RKO (cell line): ENCODE results near the gene SMPX.
"Not testable (repeated sequence)": the region's sequence is repeated elsewhere in the genome, so short reads cannot be mapped to it uniquely, and the experiment has no call there.

Experiments used
- DNase-seq: peaks from one replicate; pipeline ENCODE4 v3.0.0-alpha.2; 2016; ENCODE audit warnings: low spot score

The SMPX gene

DNA sequence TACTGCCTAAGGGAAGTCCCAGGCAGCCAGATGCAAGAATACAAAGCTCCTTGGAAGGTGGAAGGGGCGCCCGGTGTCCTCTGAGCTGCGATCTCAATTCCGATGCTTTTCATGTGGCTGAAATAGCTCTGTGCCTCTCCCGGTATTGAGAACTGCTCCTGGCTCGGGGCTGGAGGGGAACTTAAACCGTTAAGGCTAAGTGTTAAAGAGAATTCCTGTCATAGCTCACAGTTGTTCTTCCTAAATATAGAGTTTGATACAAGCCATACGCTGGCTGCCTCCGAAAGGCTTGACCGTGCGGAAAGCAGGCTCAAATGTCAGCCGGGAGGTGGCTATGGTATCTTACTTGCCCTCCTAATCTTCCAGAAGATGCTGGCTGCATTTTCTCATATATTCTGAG lies at the start of gene SMPX:
Gene SMPX (minus strand): TSS at position 157 of the 400 bp plus-strand sequence. CDS start 3,826 bp downstream, outside the sequence.
- DNase-seq = no peak

DNA sequence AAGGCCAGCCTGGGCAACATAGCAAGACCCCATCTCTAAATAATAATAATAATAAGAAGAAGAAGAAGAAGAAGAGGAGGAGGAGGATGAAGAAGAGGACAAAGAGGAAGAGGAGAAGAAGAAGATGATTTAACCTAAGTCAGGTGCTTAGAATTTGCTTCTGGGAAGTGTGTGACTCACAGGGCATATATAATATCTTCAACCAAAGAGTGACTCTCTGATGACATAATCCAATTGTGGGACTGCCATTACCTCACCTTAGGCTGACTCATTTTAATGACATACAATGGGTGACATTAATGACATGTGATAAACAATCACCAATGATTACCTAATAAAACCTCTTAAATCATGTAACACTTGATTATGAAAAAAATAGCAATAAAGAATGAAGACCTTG lies 48.8 kb upstream of the SMPX start:
- DNase-seq = peak; percentile 65

DNA sequence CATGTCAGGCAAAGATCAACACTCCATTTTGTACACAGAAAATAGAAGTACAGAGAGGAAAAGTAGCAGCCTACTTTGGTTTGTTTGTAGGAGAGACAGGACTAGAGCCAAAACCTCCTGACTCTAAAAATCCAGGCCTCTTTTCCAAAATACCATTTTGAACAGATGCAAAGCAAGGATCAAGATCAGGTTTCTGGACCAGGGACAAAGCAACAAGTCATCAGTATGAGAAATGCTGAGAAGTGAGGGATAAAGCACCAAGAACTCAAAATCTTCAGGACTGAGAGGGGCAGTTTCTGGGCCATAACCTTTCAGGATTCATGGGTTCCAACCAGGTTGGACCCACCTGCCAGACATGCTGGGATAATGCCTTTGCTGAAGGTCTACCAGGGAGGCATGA lies 44.9 kb upstream of the SMPX start:
- DNase-seq = no peak

DNA sequence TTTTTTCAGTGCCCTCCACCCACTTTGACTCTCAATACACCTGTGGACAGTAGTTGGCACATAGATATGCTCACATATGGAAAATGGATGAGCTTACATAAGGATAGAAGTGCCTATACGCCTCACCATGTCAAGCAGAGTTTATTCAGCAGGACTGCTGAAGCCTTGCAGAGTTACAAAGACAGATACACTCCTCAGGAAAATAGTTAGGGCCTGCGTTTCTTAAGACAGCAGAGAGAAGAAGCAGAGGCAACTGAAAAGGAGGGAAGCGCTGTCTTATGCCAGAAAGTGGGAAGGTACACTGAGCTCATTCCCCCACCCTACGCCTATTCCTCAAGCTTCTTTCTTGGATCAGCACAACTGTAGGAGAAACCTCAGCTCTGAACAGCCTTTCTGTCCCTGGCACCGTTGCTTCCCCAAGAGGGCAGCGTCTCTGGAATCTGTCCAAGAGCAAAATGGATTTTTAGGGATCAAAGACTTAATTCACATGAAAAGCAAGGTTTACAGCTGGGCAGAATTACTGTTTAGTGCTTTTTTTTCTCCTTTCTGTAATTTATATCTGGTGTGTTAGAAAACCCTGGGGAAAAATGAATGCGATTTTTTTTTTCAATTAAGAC lies 44.2 kb upstream of the SMPX start:
- no peak for DNase-seq

DNA sequence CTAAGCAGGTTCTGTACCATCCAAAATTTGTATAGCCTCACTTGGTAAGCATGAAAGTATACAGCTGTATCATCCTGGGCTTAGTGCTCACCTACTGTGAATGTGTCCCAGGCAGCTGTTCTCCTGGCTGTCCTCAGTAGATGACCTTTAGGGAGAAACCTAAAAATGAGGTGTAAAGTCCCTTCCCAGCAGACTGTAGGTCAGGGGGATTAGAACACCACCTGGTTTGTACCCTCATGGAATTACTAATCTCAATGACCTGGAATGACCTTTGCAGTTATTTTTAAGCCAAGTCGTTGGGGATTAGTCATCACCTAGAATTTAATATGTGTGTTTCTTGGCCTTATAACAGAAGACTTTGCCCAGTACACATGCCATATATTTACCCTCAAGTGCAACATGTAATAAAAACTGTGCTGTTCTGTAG lies 42.4 kb upstream of the SMPX start:
- no peak for DNase-seq

DNA sequence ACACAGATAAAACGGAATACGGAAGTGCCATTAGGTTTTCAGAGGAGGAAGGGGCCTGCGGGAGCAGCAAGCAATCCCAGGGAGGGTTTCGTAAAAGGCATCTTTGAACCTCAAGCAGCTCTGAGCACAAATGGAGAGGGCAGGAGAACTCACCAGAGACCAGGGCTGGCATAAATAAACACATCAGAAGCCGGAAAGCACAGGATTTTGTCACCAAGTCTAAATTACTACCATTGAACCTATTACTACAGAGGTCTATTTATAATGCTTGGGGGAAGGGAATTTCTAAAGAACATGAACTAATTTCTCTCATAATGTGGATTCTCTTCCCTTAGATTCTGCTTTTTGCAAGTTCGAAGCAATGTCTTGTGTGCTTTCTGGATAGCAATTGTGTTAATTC lies 41.9 kb upstream of the SMPX start:
- no peak for DNase-seq

DNA sequence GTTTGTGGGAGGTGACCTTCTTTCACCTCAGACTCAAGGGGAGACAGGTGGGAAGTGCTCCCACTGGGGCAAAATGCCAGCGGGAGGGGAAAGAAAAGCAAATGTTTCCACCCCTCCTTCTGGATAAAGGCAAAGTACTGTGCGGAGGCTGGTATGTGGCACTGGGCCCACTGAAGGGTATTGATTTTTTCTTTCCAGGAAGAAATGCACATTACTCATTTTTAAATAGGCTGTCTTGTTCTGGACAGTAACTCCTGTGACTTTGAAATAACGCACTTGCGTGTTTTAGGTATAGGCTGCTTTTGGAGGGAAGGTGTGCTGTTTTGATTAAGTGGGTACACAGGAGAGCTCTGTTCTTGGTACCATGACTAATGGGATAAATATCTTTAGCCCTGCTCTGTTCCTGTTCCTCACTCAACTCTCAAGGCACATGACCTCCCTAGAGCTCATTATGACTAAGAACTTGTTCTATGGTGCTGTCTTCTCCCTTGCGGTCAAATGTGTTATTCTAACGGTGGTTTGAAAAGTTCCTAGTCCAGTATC lies 40.8 kb upstream of the SMPX start:
- DNase-seq = peak; percentile 16

DNA sequence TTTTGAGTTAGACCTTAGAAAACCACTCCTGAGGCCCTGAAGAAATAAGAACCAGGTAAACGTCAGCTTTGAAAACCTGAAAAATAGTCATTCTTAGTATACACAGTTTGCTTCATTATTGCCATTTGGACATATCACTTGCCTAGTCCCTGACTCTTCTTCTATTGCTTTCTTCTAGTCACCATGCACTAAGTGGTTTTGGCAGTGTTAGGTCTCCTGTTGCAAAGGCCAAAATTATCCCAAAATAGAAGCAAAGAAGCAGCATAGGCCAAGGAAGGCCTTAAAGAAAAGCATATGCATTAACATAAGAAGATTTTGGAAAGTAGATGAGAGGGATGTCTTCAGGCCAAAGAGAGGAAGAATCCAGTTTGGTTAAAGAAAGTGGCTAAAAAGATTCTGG lies 24.1 kb upstream of the SMPX start:
- DNase-seq = no peak

DNA sequence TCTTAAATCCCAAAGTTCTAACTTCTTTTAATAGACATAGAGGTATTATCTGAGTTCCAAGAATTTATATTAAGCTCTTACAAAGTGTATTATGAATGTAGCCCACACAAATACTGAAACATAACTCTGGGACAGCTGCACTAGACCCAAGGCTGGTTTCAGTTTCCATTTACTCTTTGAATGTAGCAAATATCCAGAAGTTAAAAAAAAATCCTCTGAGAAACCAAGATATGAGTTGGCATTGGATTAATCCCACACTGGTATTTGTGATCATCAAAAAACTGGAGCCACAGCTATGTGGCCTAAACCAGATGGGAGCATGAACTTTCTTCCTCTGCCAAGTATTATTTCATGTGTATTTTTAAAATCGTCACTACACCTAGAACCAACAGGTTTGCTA lies 23.6 kb upstream of the SMPX start:
- DNase-seq = no peak

DNA sequence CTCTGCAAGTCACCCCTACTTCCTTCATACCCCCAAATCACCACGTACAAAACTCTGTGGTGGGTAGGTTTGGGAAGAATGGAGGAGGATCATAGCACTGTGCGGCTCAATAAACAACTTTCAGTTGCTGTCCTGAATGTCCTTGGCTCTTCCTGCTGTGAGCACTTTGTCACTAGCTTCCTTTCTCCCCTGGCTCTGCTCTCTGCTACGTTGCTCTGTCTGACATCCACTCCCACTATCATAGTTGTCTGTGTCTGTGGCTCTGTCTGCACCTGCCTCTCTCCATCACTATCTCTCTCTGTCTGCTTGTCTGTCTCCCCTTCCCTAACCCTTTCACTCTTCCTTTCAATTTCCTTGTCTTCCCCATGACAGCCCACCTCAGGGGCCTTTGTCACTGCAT lies 21.2 kb upstream of the SMPX start:
- DNase-seq = no peak

DNA sequence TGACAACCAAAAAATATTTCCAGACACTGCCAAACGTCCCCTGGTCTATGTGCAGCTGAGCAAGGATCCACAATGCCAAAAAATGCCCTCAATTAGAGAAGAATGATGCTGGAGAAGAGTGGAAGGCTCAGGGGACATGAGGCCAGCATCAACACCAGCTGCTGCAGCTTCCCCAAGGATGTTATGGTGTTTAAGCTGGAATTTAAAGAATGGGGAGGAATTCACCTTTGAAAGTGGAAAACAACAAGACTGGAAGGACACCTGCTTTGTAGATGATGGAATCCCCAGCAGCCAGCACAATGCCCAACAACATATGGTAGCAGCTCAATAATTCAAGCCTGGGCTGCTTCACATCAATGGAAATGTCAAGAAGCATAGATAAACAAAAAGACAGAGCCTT lies 20.3 kb upstream of the SMPX start:
- DNase-seq = no peak

DNA sequence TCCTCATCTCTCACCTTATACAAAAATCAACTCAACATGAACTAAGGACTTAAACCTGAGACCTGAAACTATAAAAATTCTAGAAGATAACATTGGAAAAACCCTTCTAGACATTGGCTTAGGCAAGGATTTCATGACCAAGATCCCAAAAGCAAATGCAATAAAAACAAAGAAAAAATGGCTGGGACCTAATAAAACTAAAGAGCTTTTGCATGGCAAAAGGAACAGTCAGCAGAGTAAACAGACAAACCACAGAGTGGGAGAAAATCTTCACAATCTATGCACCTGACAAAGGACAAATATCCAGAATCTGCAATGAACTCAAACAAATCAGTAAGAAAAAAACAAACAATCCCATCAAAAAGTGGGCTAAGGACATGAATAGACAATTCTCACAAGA lies 17.2 kb upstream of the SMPX start:
- not testable (repeated sequence) for DNase-seq

DNA sequence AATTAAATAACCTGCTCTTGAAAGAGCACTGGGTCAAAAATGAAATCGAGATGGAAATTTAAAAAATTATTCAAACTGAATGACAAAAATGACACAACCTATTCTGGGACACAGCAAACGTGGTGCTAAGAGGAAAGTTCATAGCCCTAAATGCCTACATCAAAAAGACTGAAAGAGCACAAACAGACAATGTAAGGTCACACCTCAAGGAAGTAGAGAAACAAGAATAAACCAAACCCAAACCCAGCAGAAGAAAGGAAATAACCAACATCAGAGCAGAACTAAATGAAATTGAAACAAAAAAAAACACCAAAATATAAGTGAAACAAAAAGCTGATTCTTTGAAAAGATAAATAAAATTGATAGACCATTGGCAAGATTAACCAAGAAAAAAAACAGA lies 15.1 kb upstream of the SMPX start:
- not testable (repeated sequence) for DNase-seq

DNA sequence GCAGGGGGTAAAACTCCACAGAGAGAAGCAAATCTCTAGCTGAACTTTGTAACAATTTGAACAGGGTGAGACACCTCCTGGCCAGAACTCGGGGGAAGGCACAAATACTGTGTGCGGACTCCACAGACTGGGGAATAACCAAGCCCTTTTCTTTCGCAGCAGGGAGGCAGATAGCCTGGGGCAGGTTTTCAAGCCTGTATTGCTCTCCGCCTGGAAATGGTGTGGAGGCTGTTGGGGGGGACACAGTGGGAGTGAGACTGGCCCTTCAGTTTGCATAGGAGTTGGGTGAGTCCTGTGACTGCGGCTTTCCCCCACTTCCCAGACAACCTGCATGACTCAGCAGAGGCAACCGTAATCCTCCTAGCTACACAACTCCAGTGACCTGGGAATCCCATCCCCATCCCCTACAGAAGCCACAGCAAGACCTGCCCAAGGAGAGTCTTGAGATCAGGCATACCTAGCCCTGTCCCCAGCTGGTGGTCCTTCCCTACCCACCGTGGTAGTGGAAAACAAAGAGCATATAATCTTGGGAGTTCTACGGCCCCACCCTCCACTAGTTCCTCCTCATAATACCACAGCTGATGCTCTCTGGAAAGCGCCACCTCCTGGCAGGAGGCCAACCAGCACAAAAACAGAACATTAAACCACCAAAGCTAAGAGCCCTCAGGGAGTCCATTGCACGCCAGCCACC lies 12.9 kb upstream of the SMPX start:
- no peak for DNase-seq

DNA sequence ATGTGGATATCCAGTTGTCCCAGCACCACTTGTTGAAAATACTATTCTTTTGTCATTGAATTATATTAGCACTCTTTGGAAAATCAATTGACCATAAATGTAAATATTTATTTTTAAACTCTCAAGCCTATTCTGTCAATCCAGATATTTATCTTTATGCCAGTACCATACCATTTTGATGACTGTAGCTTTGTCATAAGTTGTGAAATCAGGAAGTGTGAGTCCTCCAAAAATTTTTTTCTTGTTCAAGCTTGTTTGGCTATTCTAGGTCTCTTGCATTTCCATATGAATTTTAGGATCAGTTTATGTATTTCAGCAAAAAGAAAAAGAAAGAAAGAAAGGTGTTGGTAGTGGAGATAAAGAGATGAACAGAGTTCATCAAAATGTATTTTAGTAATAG lies 8.2 kb upstream of the SMPX start:
- DNase-seq = no peak

DNA sequence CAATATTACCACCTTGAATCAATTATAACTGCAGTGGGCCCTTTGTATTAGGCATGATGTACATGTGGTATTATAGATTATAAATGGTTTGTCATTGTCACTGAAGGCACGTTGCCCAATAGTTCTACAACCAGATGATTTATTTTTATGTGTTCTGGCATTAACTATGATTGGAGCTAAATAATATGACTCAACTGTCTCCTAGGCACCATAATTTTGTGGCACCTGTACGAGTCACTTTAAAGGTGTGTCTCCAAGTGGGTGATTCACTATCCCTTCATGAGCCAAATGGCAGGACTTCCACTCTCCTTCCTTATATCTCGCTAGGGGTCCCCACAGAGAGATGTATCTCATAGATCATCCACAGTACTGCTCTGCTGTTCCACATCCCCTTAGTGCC lies 6.1 kb upstream of the SMPX start:
- DNase-seq = no peak

DNA sequence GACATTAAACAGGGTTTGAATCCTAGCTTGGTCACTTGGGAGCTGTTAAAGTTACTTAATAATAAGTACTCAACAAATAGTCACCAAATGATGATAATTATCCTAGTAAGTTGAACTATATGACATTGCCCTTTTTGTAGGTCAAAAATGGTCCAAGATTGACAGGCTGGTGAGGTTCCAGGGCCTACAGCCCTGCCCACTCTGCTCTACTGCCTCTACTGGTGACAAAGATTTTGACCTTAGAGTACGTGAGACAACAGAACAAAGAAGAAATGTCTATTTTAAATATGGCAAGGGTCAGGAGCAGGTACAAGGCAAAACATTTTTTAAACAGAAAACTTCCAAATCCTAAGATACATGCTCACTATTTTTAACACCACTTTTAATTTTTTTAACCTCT lies 572 bp upstream of the SMPX start:
- DNase-seq = no peak

DNA sequence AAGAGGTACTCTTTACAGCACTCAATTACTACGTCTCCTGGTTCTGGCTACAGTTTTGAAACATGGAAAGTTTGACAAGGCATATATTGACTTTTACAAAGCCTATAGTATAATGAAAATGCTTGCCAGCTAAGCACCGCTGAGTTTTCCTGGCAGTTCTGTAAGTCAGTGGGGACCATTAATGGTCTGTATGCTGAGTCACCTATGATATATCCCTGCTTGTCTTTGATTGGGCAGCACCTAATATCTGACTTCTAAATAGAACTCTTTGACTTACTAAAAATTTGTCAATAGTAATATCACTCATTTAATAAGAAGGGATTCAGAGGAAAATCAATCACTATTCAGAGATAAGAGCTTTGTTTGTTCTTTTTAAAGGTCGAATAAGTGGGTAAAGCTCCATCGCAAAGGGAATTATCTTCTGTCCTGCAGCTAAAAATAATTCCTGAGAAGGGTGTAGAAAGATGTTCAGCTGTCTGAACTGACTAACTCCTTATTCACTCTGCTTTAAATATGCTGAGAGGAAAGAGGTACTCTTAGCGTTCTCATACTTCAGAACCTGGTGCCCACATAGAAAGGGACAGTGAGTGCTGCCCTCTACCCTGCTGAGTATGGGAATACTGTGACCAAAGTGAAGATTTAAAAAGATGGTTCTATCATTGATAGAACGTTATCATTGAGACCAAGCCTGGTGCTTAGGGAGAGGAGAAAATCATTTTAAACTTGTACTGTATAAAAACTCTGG lies 959 bp downstream of the SMPX start:
- no peak for DNase-seq

DNA sequence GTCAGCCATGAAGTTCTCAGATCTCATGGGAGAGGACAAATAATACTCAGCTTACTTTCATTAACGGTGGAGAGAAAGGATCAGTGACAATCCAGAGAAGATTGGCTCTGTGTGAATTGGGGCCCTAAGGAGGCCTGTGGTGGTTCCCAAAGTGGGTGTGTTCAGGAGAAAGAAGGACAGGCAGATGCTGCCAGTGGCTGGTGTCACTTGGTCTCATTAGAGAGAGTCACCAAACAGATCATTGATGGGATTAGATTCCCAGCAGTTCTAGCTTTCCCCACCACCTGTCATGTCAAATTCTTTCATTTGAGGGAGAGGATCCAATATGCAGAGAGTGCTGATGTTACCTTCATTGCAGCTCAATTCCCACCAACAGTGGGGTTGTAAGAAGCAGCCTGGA lies 8.0 kb downstream of the SMPX start:
- DNase-seq = no peak

DNA sequence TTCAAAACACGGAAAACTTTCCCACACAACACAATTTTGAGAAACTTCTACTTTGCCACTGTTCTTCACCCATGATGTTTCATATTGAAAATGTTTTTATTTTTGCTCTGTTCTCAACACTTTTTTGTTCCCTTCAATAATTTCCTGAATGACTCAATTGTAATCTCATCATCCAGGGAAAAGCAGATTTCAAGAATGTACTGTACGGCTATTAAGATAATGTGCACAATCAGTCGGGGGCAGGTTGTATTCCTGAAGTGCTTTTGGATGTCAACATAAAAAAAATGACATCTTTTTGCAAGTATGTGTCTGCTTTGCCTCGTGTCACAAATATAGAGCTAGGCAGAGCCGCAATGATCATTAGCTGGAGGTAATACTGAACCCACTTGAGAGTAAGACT lies 9.7 kb downstream of the SMPX start:
- no peak for DNase-seq

DNA sequence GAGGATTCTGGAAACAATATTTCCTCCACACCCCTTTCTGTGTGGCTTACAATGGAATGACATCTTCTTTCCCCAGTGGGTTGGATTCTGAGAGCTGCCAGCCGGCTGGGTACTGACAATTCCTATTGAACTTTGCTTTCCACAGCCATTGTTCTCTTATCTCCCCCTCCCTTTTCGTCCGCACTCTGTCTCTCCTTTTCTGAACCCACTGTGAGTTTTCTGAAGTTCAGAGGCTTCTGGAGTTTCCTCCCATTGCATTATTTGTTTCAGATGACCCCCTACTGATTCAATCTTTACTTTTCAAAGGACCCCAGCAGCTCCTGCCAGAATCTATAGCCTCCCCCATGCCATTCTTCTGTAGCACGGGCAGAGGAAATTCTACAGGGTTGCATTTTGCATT lies 10.4 kb downstream of the SMPX start:
- DNase-seq = no peak

DNA sequence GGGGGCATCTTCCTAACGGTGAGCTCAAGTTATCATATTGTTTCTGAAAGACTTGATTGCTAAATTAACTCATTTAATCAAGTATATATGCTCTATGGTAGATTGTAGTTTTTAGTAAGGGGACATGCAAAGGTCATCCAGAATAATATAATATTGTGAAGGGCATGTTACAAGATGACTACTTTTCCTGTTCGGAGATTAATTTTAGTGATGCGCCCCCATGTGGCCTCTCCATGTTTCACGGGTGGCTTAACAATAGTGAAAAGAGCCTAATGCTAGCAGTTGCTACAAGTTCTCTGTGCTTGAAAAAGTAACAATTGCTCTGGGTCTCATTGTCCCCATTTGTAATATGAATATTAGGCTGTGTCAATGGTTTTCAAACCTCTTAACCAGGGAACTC lies 12.2 kb downstream of the SMPX start:
- DNase-seq = peak; percentile 45

DNA sequence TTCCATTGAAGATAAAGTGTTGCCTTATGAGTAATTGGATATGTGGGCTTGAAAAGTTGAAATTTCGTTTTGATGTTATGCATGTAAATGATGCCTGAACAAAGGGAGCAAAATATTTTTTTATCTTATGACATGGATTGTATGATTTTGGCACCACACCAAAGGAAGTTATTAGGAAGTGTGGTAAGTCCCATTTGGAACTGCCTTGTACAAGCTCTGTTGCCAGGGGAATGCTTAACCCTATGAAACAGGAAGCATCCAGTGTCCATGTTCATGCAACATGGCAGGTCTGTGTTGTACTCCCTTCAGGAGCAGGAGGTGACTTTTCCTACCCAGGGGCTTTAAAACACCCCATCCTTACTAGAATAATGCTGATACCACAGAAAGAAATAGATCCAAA lies 13.2 kb downstream of the SMPX start:
- no peak for DNase-seq
